Gastroesophageal sphincter (tissue), 3 donors: Measurements from ENCODE around the gene LIMD2.

Source experiments
- EP300 ChIP-seq: sonication (generic); formaldehyde crosslinking; IDR thresholded peaks from one replicate; pipeline ENCODE4 v1.6.1; 2017; ENCODE audit warnings: antibody characterized with exemption, mild to moderate bottlenecking
- POLR2A ChIP-seq, 2 donors: fragments of 450-650 bp; IDR thresholded peaks; one replicate each; pipeline ENCODE4 v1.6.1; 2017; ENCODE audit warnings: antibody characterized with exemption in 2 of 2, mild to moderate bottlenecking in 2 of 2, moderate library complexity in 1 of 2
- POLR2AphosphoS5 ChIP-seq: sonication (generic); formaldehyde crosslinking; IDR thresholded peaks from one replicate; pipeline ENCODE4 v1.6.1; 2017; ENCODE audit warnings: antibody characterized with exemption
- TF ChIP-seq, protein P1 (sequence below), 4 experiments: fragments of 200-600 bp in 2 of 4; fragments of 450-650 bp in 2 of 4; sonication (generic) in 1 of 4; IDR thresholded peaks; one replicate each; pipeline ENCODE4 v1.5.1; 2017 to 2019; ENCODE audit warnings: antibody characterized with exemption in 4 of 4, mild to moderate bottlenecking in 2 of 4, moderate library complexity in 2 of 4

GRCh38 chr17:63704836-63705235 lies 4.9 kb upstream of the LIMD2 start:
- TF ChIP-seq, protein P1, sequence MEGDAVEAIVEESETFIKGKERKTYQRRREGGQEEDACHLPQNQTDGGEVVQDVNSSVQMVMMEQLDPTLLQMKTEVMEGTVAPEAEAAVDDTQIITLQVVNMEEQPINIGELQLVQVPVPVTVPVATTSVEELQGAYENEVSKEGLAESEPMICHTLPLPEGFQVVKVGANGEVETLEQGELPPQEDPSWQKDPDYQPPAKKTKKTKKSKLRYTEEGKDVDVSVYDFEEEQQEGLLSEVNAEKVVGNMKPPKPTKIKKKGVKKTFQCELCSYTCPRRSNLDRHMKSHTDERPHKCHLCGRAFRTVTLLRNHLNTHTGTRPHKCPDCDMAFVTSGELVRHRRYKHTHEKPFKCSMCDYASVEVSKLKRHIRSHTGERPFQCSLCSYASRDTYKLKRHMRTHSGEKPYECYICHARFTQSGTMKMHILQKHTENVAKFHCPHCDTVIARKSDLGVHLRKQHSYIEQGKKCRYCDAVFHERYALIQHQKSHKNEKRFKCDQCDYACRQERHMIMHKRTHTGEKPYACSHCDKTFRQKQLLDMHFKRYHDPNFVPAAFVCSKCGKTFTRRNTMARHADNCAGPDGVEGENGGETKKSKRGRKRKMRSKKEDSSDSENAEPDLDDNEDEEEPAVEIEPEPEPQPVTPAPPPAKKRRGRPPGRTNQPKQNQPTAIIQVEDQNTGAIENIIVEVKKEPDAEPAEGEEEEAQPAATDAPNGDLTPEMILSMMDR (IDR thresholded peaks at IDR 0.05) = no peak
- TF ChIP-seq EP300 (no peak), POLR2A (IDR thresholded peaks at IDR 0.05) (no peak), POLR2AphosphoS5 (no peak)
